HEK293 (cell line): ENCODE results near the gene LMNA.

Experiments used
- CTCF ChIP-seq: fragments of 450-650 bp; formaldehyde crosslinking; IDR thresholded peaks from 2 replicates; pipeline ENCODE4 v1.5.1; 2016; ENCODE audit warnings: missing biosample characterization, missing genetic modification characterization
- YY1 ChIP-seq: fragments of 450-650 bp; formaldehyde crosslinking; IDR thresholded peaks from 2 replicates; pipeline ENCODE4 v1.5.1; 2018; ENCODE audit warnings: missing biosample characterization, missing genetic modification characterization

GRCh38 chr1:156112276-156113137 lies 2.0 kb upstream of the LMNA start:
- TF ChIP-seq YY1 (no peak), CTCF (no peak)
